GM21723 (cell line): ENCODE data around the gene ASH1L.
"Not testable (repeated sequence)": the region's sequence is repeated elsewhere in the genome, so short reads cannot be mapped to it uniquely, and the experiment has no call there.

ENCODE experiments used
- ATAC-seq: cut with Tn5 transposase; IDR thresholded peaks from one replicate; pipeline ENCODE4 v1.9.1; 2021; ENCODE audit warnings: mild to moderate bottlenecking, moderate library complexity; ENCODE audit not compliant: unreplicated experiment

Gene ASH1L

DNA sequence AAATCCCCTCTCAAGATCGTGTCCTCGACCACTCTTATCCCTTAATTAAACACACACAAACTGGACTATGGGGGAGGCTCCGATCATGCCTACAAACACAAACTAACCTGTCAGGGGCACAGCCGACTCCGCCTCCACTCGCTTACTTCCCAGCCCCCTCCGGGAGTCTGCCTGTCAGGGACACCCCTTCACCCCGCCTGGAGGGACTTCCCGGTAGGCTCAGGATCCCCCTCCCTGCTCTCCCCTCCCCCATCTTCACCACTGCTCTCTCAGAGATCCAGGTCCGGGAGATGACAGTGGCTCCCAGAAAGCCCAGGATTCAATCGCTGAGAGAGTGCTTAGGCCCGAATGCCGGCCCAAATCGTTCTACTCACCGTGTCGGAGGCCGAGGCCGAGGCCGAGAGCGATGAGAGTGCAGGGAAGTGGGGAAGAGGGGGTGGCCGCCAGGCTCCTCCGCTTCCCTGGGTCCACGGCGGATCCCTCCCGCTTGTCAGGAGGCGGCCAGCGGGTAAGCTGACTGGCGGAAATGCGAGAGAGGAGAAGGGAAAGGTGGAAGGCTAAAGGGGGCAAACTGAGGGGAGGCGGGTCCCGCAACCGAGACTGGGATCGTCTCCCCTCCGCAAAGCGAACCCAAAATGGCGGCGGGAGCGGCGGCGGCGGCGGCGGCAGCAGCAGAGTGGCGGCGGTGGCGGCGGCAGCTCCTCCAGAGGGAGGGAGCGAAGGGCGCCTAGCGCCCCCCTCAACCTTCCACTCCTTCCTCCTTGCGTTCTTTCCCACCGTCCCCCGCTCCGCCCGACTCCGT is 623 bp downstream of the ASH1L start:
- ATAC-seq: peak; percentile 24

DNA sequence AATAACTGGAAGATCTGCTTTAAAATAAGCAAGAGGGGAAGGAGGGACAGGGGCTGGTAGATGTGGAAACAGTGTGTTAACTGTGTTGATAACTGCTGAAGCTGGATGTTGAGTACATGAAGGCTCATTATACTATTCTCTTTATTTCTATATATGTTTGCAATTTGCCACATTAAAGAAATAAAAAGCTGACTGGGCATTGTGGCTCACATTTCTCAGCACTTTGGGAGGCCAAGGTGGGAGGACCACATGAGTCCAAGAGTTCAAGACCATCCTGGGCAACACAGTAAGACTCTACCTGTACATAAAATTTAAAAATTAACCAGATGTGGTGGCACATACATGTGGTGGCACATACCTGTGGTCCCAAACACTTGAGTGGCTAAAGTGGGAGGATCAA is 6.7 kb downstream of the ASH1L start:
- ATAC-seq: no peak

DNA sequence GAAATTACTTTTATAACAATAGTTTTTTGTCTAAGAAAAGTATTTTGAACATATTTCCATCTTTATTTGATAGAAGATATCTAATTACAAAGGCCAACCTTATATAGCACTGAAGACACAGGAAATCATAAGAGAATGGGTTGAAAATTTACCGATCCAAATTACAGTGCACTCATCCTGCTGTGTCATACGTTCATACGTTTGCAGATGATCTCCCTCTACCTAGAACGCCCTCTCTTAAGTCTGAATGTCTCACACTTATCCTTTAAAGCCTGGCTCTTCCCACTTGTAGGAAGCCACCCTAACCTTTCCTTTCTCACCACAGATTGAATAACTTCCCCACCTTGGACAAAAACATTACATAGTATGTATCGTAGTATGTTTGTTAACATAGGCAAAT is 9.3 kb downstream of the ASH1L start:
- ATAC-seq: no peak

GRCh38 chr1:155548706-155549105 is 13.9 kb downstream of the ASH1L start:
- ATAC-seq: no peak

GRCh38 chr1:155540000-155540874 is 22.4 kb downstream of the ASH1L start:
- ATAC-seq: no peak

DNA sequence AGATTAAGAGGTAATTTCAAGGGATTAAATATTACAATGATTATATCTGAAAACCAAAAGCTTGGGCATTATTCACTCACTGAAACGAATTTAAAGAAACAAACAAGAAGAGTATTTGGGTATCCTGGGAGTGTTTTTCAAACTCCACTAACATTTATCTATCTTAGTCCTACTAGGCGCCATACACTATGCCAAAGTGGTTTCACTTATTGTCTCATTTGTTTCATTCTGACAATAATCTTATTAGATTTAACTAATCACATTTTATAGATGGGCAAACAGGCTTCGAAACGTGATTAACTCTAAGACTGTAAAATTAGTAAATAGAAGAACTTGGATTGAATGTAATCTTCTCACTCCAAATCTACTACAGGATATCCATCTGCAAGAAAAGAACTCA is 25.4 kb downstream of the ASH1L start:
- ATAC-seq: no peak

- no peak for ATAC-seq
Measured at GRCh38 chr1:155531624-155532023, 31.0 kb downstream of the ASH1L start.

DNA sequence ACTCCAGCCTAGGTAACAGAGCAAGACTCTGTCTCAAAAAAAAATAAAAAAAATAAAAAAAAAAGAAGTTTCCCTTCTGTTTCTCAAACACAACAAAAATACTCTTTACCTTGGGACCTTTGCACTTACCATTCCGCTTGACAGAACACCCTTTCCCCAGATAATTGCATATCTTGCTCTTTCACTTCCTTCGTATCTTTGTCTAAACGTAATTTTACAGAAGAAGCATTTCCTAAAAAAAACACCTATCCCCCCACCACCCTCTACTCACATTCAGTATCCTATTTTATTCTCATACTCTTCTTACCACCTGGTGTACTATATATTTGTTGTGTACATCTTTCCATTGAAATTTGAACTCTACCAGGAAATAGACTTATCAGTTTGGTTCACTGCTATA is 32.7 kb downstream of the ASH1L start:
- peak; percentile 71 for ATAC-seq

GRCh38 chr1:155529109-155529508 is 33.5 kb downstream of the ASH1L start:
- ATAC-seq: no peak

- no peak for ATAC-seq
Measured at GRCh38 chr1:155527677-155528076, 34.9 kb downstream of the ASH1L start.

- no peak for ATAC-seq
Measured at GRCh38 chr1:155526356-155526755, 36.2 kb downstream of the ASH1L start.

DNA sequence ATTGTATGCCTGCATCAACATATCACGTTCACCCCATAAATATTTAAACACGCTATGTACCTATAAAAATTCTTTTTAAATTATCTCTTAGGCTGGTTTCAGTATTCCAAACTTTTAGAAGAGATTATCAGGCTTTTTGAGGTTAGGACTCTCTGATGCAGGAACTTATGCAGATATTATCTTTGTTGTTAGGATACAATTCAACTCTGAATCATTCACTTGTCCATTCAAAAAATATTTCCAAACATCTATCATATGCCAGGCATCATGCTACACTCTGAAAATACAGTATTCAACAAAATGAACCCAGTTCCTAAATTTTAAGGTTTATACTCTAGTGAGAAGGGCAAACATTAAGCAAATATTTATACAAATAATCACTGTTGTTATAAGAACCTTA is 40.5 kb downstream of the ASH1L start:
- ATAC-seq: no peak

DNA sequence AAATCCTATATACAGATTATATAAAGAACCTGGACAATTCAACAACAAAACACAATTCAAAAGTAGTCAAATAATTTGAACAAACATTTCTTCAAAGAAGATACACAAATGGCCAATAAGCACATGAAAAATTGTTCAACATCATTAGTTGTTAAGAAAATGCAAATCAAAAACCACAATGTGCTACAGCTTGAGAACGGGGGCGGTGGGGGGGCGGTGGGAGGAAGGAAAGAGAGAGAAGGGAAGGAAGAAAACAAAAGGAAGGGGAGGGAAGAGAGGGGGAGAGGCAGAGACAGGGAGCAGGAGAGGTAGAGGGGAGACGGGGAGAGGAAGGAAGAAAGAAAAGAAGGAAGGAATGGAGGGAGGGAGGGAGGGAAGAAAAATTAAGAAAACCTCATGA is 44.1 kb downstream of the ASH1L start:
- no peak for ATAC-seq

DNA sequence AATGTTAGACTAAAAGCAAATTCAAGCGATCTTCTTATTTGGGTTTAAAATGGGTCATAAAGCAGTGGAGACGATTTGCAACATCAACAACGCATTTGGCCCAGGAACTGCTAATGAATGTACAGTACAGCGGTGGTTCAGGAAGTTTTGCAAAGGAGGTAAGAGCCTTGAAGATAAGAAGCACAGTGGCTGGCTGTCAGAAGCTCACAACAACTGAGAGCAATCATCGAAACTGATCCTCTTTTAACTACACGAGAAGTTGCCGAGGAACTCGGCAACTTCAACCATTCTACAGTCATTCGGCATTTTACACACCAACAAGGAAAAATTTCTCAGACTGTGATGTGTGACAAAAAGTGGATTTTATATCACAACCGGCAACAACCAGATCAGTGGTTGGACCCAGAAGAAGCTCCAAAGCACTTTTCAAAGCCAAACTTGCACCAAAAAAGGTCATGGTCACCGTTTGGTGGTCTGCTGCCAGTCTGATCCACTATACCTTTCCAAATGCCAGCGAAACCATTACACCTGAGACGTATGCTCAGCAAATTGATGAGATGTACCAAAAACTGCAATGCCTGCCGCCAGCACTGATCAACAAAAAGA is 47.9 kb downstream of the ASH1L start:
- ATAC-seq: no peak

DNA sequence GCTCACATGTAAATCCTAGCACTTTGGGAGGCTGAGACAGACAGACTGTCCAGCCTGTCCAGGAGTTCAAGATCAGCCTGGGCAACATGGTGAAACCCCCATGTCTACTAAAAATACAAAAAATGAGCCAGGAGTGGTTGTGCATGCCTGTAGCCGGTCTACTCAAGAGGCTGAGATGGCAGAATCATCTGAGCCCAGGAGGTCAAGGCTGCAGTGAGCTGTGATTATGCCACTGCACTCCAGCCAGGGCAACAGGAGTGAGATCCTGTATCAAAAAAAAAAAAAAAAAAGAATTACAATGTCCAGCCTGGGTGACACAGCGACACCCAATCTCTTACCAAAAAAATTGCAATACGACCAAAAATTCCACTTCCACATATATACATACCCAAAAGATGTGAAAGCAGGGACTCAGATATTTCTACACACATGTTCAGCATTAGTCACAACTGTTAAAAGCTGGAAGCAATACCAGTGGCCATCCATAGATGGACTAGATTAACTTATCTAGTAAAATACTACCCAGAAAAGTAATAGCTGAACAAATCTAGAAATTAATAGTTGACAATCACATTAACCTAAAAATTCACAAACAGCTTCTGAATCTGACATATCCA is 49.2 kb downstream of the ASH1L start:
- no peak for ATAC-seq

DNA sequence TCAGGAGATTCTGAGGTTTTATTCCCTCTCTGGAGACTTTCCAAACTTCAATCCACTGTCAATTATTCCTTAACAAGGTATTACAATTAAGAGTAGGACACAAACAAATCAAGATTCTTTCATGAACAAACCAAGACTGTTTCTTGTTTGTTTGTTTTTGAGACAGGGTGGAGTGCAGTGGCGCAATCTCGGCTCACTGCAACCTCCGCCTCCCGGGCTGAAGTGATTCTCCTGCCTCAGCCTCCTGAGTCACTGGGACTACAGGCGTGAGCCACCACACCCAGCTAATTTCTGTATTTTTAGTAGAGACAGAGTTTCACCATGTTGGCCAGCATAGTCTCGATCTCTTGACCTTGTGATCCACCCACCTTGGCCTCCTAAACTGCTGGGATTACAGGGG is 51.2 kb downstream of the ASH1L start:
- not testable (repeated sequence) for ATAC-seq

DNA sequence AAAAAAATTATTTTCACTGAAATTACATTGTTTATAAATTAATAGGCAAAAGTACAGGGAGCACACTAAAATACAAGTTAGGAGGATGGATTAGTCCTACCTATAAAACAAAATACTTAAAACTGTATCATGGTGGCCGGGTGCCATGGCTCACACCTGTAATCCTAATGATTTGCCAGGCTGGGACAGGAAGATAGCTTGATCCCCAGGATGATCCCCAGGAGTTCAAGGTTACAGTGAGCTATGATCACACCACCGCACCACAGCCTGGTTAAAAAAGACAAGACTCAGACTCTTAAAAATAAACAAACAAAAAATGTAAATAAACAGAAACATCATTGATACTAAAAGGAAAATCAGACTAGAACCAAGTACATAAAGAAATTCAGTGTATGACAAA is 53.5 kb downstream of the ASH1L start:
- no peak for ATAC-seq

GRCh38 chr1:155507945-155508344 is 54.7 kb downstream of the ASH1L start:
- no peak for ATAC-seq

DNA sequence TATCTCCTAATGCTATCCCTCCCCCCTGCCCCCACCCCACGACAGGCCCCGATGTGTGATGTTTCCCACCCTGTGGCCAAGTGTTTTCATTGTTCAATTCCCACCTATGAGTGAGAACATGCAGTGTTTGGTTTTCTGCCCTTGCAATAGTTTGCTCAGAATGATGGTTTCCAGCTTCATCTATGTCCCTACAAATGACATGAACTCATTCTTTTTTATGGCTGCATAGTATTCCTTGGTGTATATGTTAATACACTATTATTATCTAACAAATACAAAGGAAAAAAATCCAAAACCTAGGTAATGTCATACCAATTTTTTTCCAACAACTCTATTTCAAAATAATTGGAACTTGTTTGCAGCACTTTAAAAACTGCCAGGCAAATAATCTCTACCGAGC is 56.6 kb downstream of the ASH1L start:
- ATAC-seq: not testable (repeated sequence)

DNA sequence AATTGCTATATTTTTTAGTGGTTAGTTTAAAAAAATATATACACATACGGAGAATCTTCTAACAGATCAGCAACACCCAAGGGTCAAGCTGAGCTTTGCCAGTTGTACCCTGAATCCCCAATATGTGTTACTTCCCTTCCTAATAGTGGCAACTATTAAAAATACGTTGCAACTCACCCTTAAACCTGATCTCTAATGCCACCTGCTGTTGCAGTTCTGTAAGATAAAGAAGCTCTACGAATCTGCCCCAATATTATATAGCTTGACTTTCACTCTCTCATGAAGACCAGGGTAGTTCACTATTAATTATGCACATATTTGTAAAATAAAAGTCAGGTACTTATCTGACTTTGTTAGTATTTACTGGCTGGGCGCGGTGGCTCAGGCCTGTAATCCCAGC is 58.4 kb downstream of the ASH1L start:
- ATAC-seq: no peak

DNA sequence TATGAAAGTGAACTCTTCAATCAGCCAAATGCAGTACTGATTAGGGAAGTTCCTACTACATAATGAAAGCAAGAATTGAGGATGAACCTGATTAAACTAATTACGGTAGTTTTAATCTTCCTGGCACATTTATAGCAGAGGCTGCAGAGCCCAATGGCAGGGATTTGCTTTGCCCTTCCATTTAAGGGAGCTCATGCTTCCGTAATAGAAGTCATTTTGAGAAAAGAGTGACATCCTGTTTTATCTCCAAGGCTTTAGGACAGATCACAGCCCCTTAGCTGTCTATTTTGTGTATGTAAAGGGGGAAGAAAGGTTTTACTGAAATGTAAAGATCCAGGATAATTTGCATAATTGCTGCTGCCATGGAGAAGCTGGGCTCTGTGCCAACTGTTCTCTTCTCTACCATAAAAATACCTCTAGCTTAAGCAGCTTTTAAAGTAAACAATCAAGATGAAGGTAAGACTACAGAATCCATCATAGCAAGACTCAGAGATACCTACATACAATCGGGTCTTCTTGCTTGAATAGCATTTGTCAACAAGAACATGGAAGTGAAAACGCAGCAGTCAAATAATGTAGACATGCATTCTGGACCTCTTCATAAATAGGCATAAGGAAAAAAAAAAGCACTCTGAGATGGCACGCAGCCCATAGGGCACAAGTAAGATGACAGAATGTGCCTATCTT is 62.5 kb downstream of the ASH1L start:
- peak; percentile 54 for ATAC-seq
